Ovary (tissue), 3 donors: Measurements from ENCODE around the gene INTU.

ENCODE experiments used
- CTCF ChIP-seq, 3 donors: fragments of 450-650 bp in 2 of 3; fragments of 200-600 bp in 1 of 3; IDR thresholded peaks; one replicate each; pipeline versions ENCODE4 v1.5.1 to v1.8.0; 2016 to 2022; ENCODE audit warnings: antibody characterized with exemption in 3 of 3, mild to moderate bottlenecking in 1 of 3
- EP300 ChIP-seq: sonication (generic); formaldehyde crosslinking; IDR thresholded peaks from one replicate; pipeline ENCODE4 v1.6.1; 2017; ENCODE audit warnings: antibody characterized with exemption
- POLR2A ChIP-seq: fragments of 450-650 bp; IDR thresholded peaks from one replicate; pipeline ENCODE4 v1.6.1; 2017; ENCODE audit warnings: antibody characterized with exemption, mild to moderate bottlenecking, moderate library complexity
- donor health status: DM: no; HTN: no; CAD: no.

- TF ChIP-seq CTCF (IDR thresholded peaks at IDR 0.05): no peak
- TF ChIP-seq EP300: no peak
- no peak for TF ChIP-seq POLR2A
Observed at GRCh38 chr4:127631420-127631819, 1.3 kb upstream of the INTU start.
